Loucy (cell line): Measurements from ENCODE around the gene CD300C.
"Not testable (repeated sequence)": the region's sequence is repeated elsewhere in the genome, so short reads cannot be mapped to it uniquely, and the experiment has no call there.

Experiments used
- H2AFZ ChIP-seq: fragments of 200-600 bp; sonication (generic); 2 replicates; pipeline ENCODE4 v1.6.0; 2016; ENCODE audit warnings: antibody characterized with exemption, mild to moderate bottlenecking, low read length, moderate library complexity
- H3F3A ChIP-seq: fragments of 200-600 bp; 2 replicates; pipeline ENCODE4 v1.6.0; 2016; ENCODE audit warnings: antibody characterized with exemption, low read depth, mild to moderate bottlenecking
- H3K27me3 ChIP-seq: fragments of 200-600 bp; sonication (generic); 2 replicates; pipeline ENCODE4 v1.6.1; 2014; ENCODE audit warnings: low read length, mild to moderate bottlenecking; ENCODE audit not compliant: insufficient read depth, poor library complexity, severe bottlenecking
- H3K36me3 ChIP-seq: fragments of 200-600 bp; sonication (generic); 2 replicates; pipeline ENCODE4 v1.6.1; 2016; ENCODE audit warnings: low read length; ENCODE audit not compliant: insufficient read depth
- H3K4me1 ChIP-seq: fragments of 200-600 bp; sonication (generic); 2 replicates; pipeline ENCODE4 v1.5.1; 2014; ENCODE audit warnings: low read length, mild to moderate bottlenecking; ENCODE audit not compliant: insufficient read depth, poor library complexity, severe bottlenecking
- H3K4me2 ChIP-seq: fragments of 200-600 bp; sonication (generic); 2 replicates; pipeline ENCODE4 v1.6.0; 2014; ENCODE audit warnings: antibody characterized with exemption, low read length, low read depth, mild to moderate bottlenecking; ENCODE audit not compliant: poor library complexity, severe bottlenecking
- H3K4me3 ChIP-seq: fragments of 200-600 bp; sonication (generic); 2 replicates; pipeline ENCODE4 v1.5.1; 2014; ENCODE audit warnings: low read length, mild to moderate bottlenecking, mixed read lengths; ENCODE audit not compliant: poor library complexity, severe bottlenecking
- H3K79me2 ChIP-seq: fragments of 200-600 bp; sonication (generic); 2 replicates; pipeline ENCODE4 v1.6.1; 2014; ENCODE audit warnings: low read length; ENCODE audit not compliant: insufficient read depth
- H3K9ac ChIP-seq: fragments of 200-600 bp; sonication (generic); 2 replicates; pipeline ENCODE4 v1.6.0; 2014; ENCODE audit warnings: mild to moderate bottlenecking, low read depth, low read length, moderate library complexity; ENCODE audit not compliant: poor library complexity, severe bottlenecking
- H3K9me2 ChIP-seq: fragments of 200-600 bp; sonication (generic); replicated peaks from 2 replicates; pipeline ENCODE4 v1.6.1; 2016; ENCODE audit warnings: low read depth, low read length, mixed read lengths
- H3K9me3 ChIP-seq: fragments of 200-600 bp; sonication (generic); 2 replicates; pipeline ENCODE4 v1.6.1; 2014; ENCODE audit warnings: mild to moderate bottlenecking, antibody characterized with exemption, low read length, low read depth; ENCODE audit not compliant: insufficient read depth
- H4K20me1 ChIP-seq: fragments of 200-600 bp; sonication (generic); 2 replicates; pipeline ENCODE4 v1.6.0; 2014; ENCODE audit warnings: antibody characterized with exemption, low read length, mild to moderate bottlenecking; ENCODE audit not compliant: insufficient read depth, poor library complexity, severe bottlenecking
- EZH2phosphoT487 ChIP-seq: fragments of 200-600 bp; IDR thresholded peaks from 2 replicates; pipeline ENCODE4 v1.6.1; 2018; ENCODE audit warnings: antibody characterized with exemption, mild to moderate bottlenecking, moderate library complexity, borderline replicate concordance
- TF ChIP-seq, protein P1 (sequence below): fragments of 200-600 bp; sonication (generic); conservative IDR thresholded peaks from 2 replicates; pipeline ENCODE4 v1.5.1; 2014; ENCODE audit warnings: mild to moderate bottlenecking, antibody characterized with exemption, low read length

Gene CD300C

DNA sequence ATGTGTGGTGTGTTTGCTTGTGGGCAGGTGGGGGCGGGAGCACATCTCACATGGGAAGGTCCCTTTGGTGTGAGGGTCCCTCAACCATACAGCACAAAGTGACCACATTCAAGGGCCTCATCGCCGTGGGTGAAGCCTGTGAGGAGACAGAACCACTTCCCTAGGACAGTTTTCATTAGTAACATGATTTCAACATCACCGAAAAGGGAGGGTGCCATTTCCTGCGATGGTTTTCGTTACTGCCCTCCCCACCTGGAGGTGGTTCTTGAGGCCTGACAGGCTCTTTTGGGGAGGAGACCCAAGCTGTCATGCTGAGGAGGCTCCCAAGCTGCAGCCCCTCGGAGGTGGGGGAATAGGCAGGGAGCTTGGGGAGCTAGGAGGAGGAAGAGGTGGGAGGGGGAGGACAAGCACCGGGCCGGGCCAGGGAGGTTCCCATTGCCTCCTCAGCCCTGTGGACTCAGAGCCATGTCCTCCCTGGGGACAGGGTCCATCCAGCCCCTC lies 24.2 kb downstream of the CD300C start:
- no peak overlapping the region for H3K9ac ChIP-seq
- no peak overlapping the region for H3K4me2 ChIP-seq
- H3K4me1 ChIP-seq: no peaks in the 10 kb centered on the region
- H3K36me3 ChIP-seq: no peaks in the 10 kb centered on the region
- H2AFZ ChIP-seq: no peak overlapping the region
- H3K9me2 ChIP-seq: no peaks in the 10 kb centered on the region
- no peaks in the 10 kb centered on the region for H3K79me2 ChIP-seq
- H3K4me3 ChIP-seq: no peak overlapping the region
- TF ChIP-seq EZH2phosphoT487: no peak
- TF ChIP-seq, protein P1, sequence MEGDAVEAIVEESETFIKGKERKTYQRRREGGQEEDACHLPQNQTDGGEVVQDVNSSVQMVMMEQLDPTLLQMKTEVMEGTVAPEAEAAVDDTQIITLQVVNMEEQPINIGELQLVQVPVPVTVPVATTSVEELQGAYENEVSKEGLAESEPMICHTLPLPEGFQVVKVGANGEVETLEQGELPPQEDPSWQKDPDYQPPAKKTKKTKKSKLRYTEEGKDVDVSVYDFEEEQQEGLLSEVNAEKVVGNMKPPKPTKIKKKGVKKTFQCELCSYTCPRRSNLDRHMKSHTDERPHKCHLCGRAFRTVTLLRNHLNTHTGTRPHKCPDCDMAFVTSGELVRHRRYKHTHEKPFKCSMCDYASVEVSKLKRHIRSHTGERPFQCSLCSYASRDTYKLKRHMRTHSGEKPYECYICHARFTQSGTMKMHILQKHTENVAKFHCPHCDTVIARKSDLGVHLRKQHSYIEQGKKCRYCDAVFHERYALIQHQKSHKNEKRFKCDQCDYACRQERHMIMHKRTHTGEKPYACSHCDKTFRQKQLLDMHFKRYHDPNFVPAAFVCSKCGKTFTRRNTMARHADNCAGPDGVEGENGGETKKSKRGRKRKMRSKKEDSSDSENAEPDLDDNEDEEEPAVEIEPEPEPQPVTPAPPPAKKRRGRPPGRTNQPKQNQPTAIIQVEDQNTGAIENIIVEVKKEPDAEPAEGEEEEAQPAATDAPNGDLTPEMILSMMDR: no peak
- H3K27me3 ChIP-seq: no peaks in the 10 kb centered on the region
- H3F3A ChIP-seq: no peaks in the 10 kb centered on the region
- H3K9me3 ChIP-seq: no peaks in the 10 kb centered on the region
- H4K20me1 ChIP-seq: no peaks in the 10 kb centered on the region

- Histone ChIP-seq H3K9me3 (no peaks in the 10 kb centered on the region), H3K4me2 (no peak overlapping the region), H2AFZ (no peak overlapping the region), H4K20me1 (no peaks in the 10 kb centered on the region), H3F3A (no peaks in the 10 kb centered on the region), H3K36me3 (no peaks in the 10 kb centered on the region), H3K4me1 (no peaks in the 10 kb centered on the region), H3K4me3 (no peak overlapping the region), H3K79me2 (no peaks in the 10 kb centered on the region), H3K27me3 (no peaks in the 10 kb centered on the region), H3K9ac (no peak overlapping the region), H3K9me2 (no peaks in the 10 kb centered on the region)
- TF ChIP-seq EZH2phosphoT487: no peak
- TF ChIP-seq, protein P1: no peak
Measured at GRCh38 chr17:74520790-74521480, 25.0 kb downstream of the CD300C start.

DNA sequence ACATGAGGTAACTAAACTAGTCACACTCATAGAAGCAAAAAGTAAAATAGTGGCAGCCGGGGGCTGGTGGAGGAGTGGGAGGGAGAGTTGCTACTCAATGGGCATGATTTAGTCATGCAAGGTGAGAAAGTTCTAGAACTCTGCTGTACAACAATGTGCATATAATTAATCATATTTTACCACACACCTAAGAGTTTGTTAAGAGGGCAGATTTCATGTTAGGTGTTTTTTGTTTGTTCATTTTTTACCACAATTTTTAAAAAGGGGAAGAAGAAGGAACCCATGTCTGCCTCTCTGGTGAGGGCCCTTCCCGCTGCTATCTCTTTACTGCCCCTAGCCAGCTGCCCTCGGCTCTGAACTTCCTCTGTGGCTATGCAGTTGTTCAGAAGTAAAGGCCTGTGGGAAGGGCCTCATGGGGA lies 25.9 kb downstream of the CD300C start:
- Histone ChIP-seq H3K9ac (no peak overlapping the region), H3K4me2 (no peak overlapping the region), H3K27me3 (no peaks in the 10 kb centered on the region), H4K20me1 (no peaks in the 10 kb centered on the region), H3K79me2 (no peaks in the 10 kb centered on the region), H3K4me3 (no peak overlapping the region), H3K4me1 (no peaks in the 10 kb centered on the region), H3F3A (no peaks in the 10 kb centered on the region), H3K36me3 (no peaks in the 10 kb centered on the region), H2AFZ (no peak overlapping the region), H3K9me2 (no peaks in the 10 kb centered on the region), H3K9me3 (no peaks in the 10 kb centered on the region)
- TF ChIP-seq, protein P1: no peak
- TF ChIP-seq EZH2phosphoT487: no peak

- not testable (repeated sequence) for H3K9me3 ChIP-seq, H3K9ac ChIP-seq
Measured at GRCh38 chr17:74518413-74518981, 27.4 kb downstream of the CD300C start.

More at GRCh38 chr17:74518413-74518981, 27.4 kb downstream of the CD300C start:
- not testable (repeated sequence) for H3K27me3 ChIP-seq, H4K20me1 ChIP-seq, H3K79me2 ChIP-seq, H3K4me2 ChIP-seq, H3K4me3 ChIP-seq, H3K36me3 ChIP-seq, H2AFZ ChIP-seq, H3K9me2 ChIP-seq, H3K4me1 ChIP-seq, H3F3A ChIP-seq
